Trophoblast cell (in vitro differentiated cells and primary cell): ENCODE data around the gene SLC38A7.
"Not testable (repeated sequence)": the region's sequence is repeated elsewhere in the genome, so short reads cannot be mapped to it uniquely, and the experiment has no call there.

ENCODE experiments used
- DNase-seq, 2 donors: peaks; one replicate each; pipeline ENCODE4 v3.0.0-alpha.2; 2016
- H2AFZ ChIP-seq: 2 replicates; pipeline ENCODE4 v1.6.1; 2013; ENCODE audit warnings: low read length, moderate library complexity, mild to moderate bottlenecking; ENCODE audit not compliant: insufficient read depth, poor library complexity
- H2AK5ac ChIP-seq: 2 replicates; pipeline ENCODE4 v1.6.1; 2013; ENCODE audit warnings: mild to moderate bottlenecking, low read length
- H2BK120ac ChIP-seq: 2 replicates; pipeline ENCODE4 v1.6.1; 2013; ENCODE audit warnings: low read length, mild to moderate bottlenecking, moderate library complexity; ENCODE audit not compliant: insufficient read depth, poor library complexity
- H2BK12ac ChIP-seq: 2 replicates; pipeline ENCODE4 v1.6.1; 2013; ENCODE audit warnings: mild to moderate bottlenecking, low read length, moderate library complexity
- H2BK5ac ChIP-seq: 2 replicates; pipeline ENCODE4 v1.6.1; 2013; ENCODE audit warnings: low read length, low read depth, moderate library complexity, mild to moderate bottlenecking; ENCODE audit not compliant: poor library complexity
- H3K14ac ChIP-seq: 2 replicates; pipeline ENCODE4 v1.6.1; 2013; ENCODE audit warnings: mild to moderate bottlenecking, low read length
- H3K18ac ChIP-seq: 2 replicates; pipeline ENCODE4 v1.6.1; 2013; ENCODE audit warnings: mild to moderate bottlenecking, low read length
- H3K23ac ChIP-seq: 2 replicates; pipeline ENCODE4 v1.6.1; 2013; ENCODE audit warnings: low read length
- H3K27ac ChIP-seq: 2 replicates; pipeline ENCODE4 v1.5.1; 2013; ENCODE audit warnings: low read depth, mild to moderate bottlenecking, inconsistent platforms, low read length, moderate library complexity
- H3K27me3 ChIP-seq: 2 replicates; pipeline ENCODE4 v1.6.1; 2013; ENCODE audit warnings: inconsistent platforms, mild to moderate bottlenecking, low read length, moderate library complexity; ENCODE audit not compliant: insufficient read depth
- H3K36me3 ChIP-seq, 2 experiments: 1 replicate in 1 of 2; 2 replicates in 1 of 2; pipeline ENCODE4 v1.6.1; 2013; ENCODE audit warnings: low read length in 2 of 2, mild to moderate bottlenecking in 2 of 2, moderate library complexity in 1 of 2; ENCODE audit not compliant: insufficient read depth in 2 of 2, control insufficient read depth in 1 of 2
- H3K4ac ChIP-seq: 2 replicates; pipeline ENCODE4 v1.6.1; 2013; ENCODE audit warnings: low read depth, mild to moderate bottlenecking, low read length, moderate library complexity
- H3K4me1 ChIP-seq, 2 experiments: 1 replicate in 1 of 2; 2 replicates in 1 of 2; pipeline ENCODE4 v1.6.1; 2013; ENCODE audit warnings: low read length in 2 of 2, mild to moderate bottlenecking in 2 of 2, moderate library complexity in 1 of 2; ENCODE audit not compliant: insufficient read depth in 2 of 2, control insufficient read depth in 1 of 2
- H3K4me2 ChIP-seq: 2 replicates; pipeline ENCODE4 v1.6.1; 2013; ENCODE audit warnings: inconsistent platforms, mild to moderate bottlenecking, low read length, moderate library complexity
- H3K4me3 ChIP-seq: 2 replicates; pipeline ENCODE4 v1.5.1; 2013; ENCODE audit warnings: mild to moderate bottlenecking, low read depth, low read length, inconsistent platforms
- H3K79me1 ChIP-seq: one replicate; pipeline ENCODE4 v1.6.1; 2013; ENCODE audit warnings: low read length
- H3K79me2 ChIP-seq: 2 replicates; pipeline ENCODE4 v1.6.1; 2013; ENCODE audit warnings: low read length, mild to moderate bottlenecking; ENCODE audit not compliant: control insufficient read depth, insufficient read depth, poor library complexity
- H3K9ac ChIP-seq: 2 replicates; pipeline ENCODE4 v1.6.1; 2013; ENCODE audit warnings: mild to moderate bottlenecking, low read length
- H3K9me3 ChIP-seq: 2 replicates; pipeline ENCODE4 v1.6.1; 2013; ENCODE audit warnings: low read depth, mild to moderate bottlenecking, control low read depth, inconsistent platforms, low read length; ENCODE audit not compliant: insufficient read depth
- H4K12ac ChIP-seq: 2 replicates; pipeline ENCODE4 v1.6.1; 2013; ENCODE audit warnings: low read depth, mild to moderate bottlenecking, low read length, moderate library complexity
- H4K8ac ChIP-seq: 2 replicates; pipeline ENCODE4 v1.6.1; 2013; ENCODE audit warnings: low read depth, mild to moderate bottlenecking, low read length, moderate library complexity
- H4K91ac ChIP-seq: one replicate; pipeline ENCODE4 v1.6.1; 2013; ENCODE audit warnings: low read depth, mild to moderate bottlenecking, low read length, moderate library complexity
- WGBS: extraction: QIAGEN DNeasy Blood & Tissue Kit; methylation state at CpG from one replicate; pipeline ENCODE4 v1.1.7; 2013; ENCODE audit warnings: missing lambda C conversion rate; ENCODE audit not compliant: insufficient read length, insufficient coverage; ENCODE audit errors: extremely low coverage; 5-methylcytosine and 5-hydroxymethylcytosine counted together

Gene SLC38A7

GRCh38 chr16:58638148-58639036 is 46.2 kb downstream of the SLC38A7 start:
- Histone ChIP-seq H3K79me1 (no peaks in the 10 kb centered on the region), H4K8ac (no peak overlapping the region), H3K18ac (no peak overlapping the region), H3K23ac (no peak overlapping the region), H4K91ac (no peak overlapping the region), H3K4me2 (no peak overlapping the region), H2AK5ac (no peak overlapping the region), H3K27ac (no peak overlapping the region), H3K4me1 (no peaks in the 10 kb centered on the region), H3K36me3 (no peaks in the 10 kb centered on the region), H3K4me3 (no peak overlapping the region), H3K79me2 (no peaks in the 10 kb centered on the region), H3K14ac (no peak overlapping the region), H2BK12ac (no peak overlapping the region), H2BK5ac (no peak overlapping the region), H2AFZ (no peak overlapping the region), H3K9me3 (no peaks in the 10 kb centered on the region), H3K27me3 (no peaks in the 10 kb centered on the region), H2BK120ac (no peak overlapping the region), H4K12ac (no peak overlapping the region), H3K4ac (no peak overlapping the region), H3K9ac (no peak overlapping the region)
- DNase-seq = peak; percentile 87 to 92
- WGBS = no CpG with 5 or more reads among the region's 8 CpGs

GRCh38 chr16:58637021-58637420 is 47.5 kb downstream of the SLC38A7 start:
- H3K4me2 ChIP-seq = not testable (repeated sequence)

GRCh38 chr16:58636466-58636865 is 48.1 kb downstream of the SLC38A7 start:
- no peak overlapping the region for H3K23ac ChIP-seq
- H3K4me1 ChIP-seq = no peaks in the 10 kb centered on the region
- H3K79me1 ChIP-seq = no peaks in the 10 kb centered on the region
- no peak overlapping the region for H2BK12ac ChIP-seq
- no peak overlapping the region for H3K27ac ChIP-seq
- no peak overlapping the region for H3K14ac ChIP-seq
- H3K36me3 ChIP-seq = no peaks in the 10 kb centered on the region
- 100% methylated on average over 1 of the region's 4 CpGs for WGBS
- no peak overlapping the region for H2BK5ac ChIP-seq
- no peak overlapping the region for H2BK120ac ChIP-seq
- no peak overlapping the region for H3K4me2 ChIP-seq
- no peaks in the 10 kb centered on the region for H3K27me3 ChIP-seq
- H4K12ac ChIP-seq = no peak overlapping the region
- no peak overlapping the region for H3K4ac ChIP-seq
- H4K91ac ChIP-seq = no peak overlapping the region
- H3K9ac ChIP-seq = no peak overlapping the region
- H4K8ac ChIP-seq = no peak overlapping the region
- H3K79me2 ChIP-seq = no peaks in the 10 kb centered on the region
- H3K4me3 ChIP-seq = no peak overlapping the region
- H2AK5ac ChIP-seq = no peak overlapping the region
- no peak overlapping the region for H2AFZ ChIP-seq
- no peak for DNase-seq
- H3K9me3 ChIP-seq = no peaks in the 10 kb centered on the region
- H3K18ac ChIP-seq = no peak overlapping the region

More at GRCh38 chr16:58637021-58637420, 47.5 kb downstream of the SLC38A7 start:
- H3K4me1 ChIP-seq, H3K79me2 ChIP-seq, H2BK5ac ChIP-seq, H3K23ac ChIP-seq, H3K9ac ChIP-seq, H3K18ac ChIP-seq, H3K27ac ChIP-seq, DNase-seq, H4K91ac ChIP-seq, H3K36me3 ChIP-seq, H3K14ac ChIP-seq, H3K79me1 ChIP-seq, H3K27me3 ChIP-seq, H4K12ac ChIP-seq, H2BK12ac ChIP-seq, H3K4ac ChIP-seq, H3K9me3 ChIP-seq, H2AFZ ChIP-seq, H2AK5ac ChIP-seq, H4K8ac ChIP-seq, H2BK120ac ChIP-seq, H3K4me3 ChIP-seq: not testable (repeated sequence)
- no CpG with 5 or more reads among the region's 6 CpGs for WGBS

DNA sequence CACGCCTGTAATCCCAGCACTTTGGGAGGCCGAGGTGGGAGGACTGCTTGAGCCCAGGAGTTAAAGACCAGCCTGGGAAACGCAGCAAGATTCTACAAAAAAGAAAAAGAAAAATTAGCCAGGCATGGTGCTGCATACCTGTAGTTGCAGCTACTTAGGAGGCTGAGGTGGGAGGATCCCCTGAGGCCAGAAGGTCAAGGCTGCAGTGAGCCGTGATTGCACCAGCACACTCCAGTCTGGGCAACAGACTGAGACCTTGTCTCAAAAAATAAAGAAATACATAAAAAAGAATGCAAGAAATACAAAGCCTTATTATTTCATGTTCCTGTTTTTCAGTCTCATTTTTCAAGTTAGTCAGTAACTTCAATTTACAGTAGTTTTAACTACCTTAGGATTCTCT is 49.1 kb downstream of the SLC38A7 start:
- no peaks in the 10 kb centered on the region for H3K4me1 ChIP-seq
- H3K27ac ChIP-seq = no peak overlapping the region
- no peak overlapping the region for H3K18ac ChIP-seq
- no peak overlapping the region for H2BK12ac ChIP-seq
- H3K14ac ChIP-seq = no peak overlapping the region
- H3K27me3 ChIP-seq = no peaks in the 10 kb centered on the region
- no peak overlapping the region for H3K4me2 ChIP-seq
- no peak overlapping the region for H2AFZ ChIP-seq
- no peak overlapping the region for H2AK5ac ChIP-seq
- H3K79me1 ChIP-seq = no peaks in the 10 kb centered on the region
- H3K4me3 ChIP-seq = no peak overlapping the region
- no peak for DNase-seq
- H3K79me2 ChIP-seq = no peaks in the 10 kb centered on the region
- no peak overlapping the region for H4K12ac ChIP-seq
- H3K4ac ChIP-seq = no peak overlapping the region
- no peaks in the 10 kb centered on the region for H3K9me3 ChIP-seq
- WGBS = no CpG with 5 or more reads among the region's 4 CpGs
- H3K9ac ChIP-seq = no peak overlapping the region
- H3K23ac ChIP-seq = no peak overlapping the region
- H2BK5ac ChIP-seq = no peak overlapping the region
- H4K8ac ChIP-seq = no peak overlapping the region
- no peak overlapping the region for H2BK120ac ChIP-seq
- no peak overlapping the region for H4K91ac ChIP-seq
- no peaks in the 10 kb centered on the region for H3K36me3 ChIP-seq
